ENCODE results near the gene BEST2.

BEST2 gene

GRCh38 chr19:12737835-12738351, 13.7 kb upstream of the BEST2 start:
- peak overlapping the region; percentile 96 for H3K27ac ChIP-seq
- DNase-seq (ENCODE audit: low spot score), result no peak
- no peak for TF ChIP-seq CTCF (conservative IDR thresholded peaks at IDR 0.05; ENCODE audit: low read depth)
- CTCF ChIA-PET, result interaction anchor here (1.1 to 1.9 kb wide), 2 partner anchors 20 to 22 kb away, joined by 3 to 5 read pairs; no protein-coding TSS in a partner anchor
- POLR2A ChIA-PET (ENCODE audit: low non-redundant PET), result no interaction called here

- ChIA-PET POLR2A (ENCODE audit: low non-redundant PET) (no interaction called here), CTCF (interaction anchor here (0.5 to 1.6 kb wide), 3 partner anchors 12 to 118 kb away, joined by 3 to 6 read pairs (median 3); no protein-coding TSS in a partner anchor)
- TF ChIP-seq CTCF (conservative IDR thresholded peaks at IDR 0.05; ENCODE audit: low read depth), result no peak
- peak overlapping the region; percentile 39 for H3K27ac ChIP-seq
- no peak for DNase-seq (ENCODE audit: low spot score)
Measured at GRCh38 chr19:12745166-12745897, 6.3 kb upstream of the BEST2 start.

- TF ChIP-seq CTCF (conservative IDR thresholded peaks at IDR 0.05; ENCODE audit: low read depth), result no peak
- POLR2A ChIA-PET (ENCODE audit: low non-redundant PET), result no interaction called here
- CTCF ChIA-PET, result interaction anchor here (1.2 to 2.0 kb wide), 2 partner anchors 9 kb away, joined by 5 to 11 read pairs; no protein-coding TSS in a partner anchor
- peak overlapping the region; percentile 85 for H3K27ac ChIP-seq
- DNase-seq (ENCODE audit: low spot score), result no peak
Measured at GRCh38 chr19:12748489-12748888, 3.1 kb upstream of the BEST2 start.

- ChIA-PET CTCF (interaction anchor here (1.1 to 1.3 kb wide), 2 partner anchors 11 to 98 kb away, joined by 4 to 10 read pairs; no protein-coding TSS in a partner anchor), POLR2A (ENCODE audit: low non-redundant PET) (no interaction called here)
- TF ChIP-seq CTCF (conservative IDR thresholded peaks at IDR 0.05; ENCODE audit: low read depth), result no peak
- H3K27ac ChIP-seq, result peak overlapping the region; percentile 85
- no peak for DNase-seq (ENCODE audit: low spot score)
Measured at GRCh38 chr19:12749938-12750521, 1.6 kb upstream of the BEST2 start.

GRCh38 chr19:12750851-12751250, 740 bp upstream of the BEST2 start:
- no peak for TF ChIP-seq CTCF (conservative IDR thresholded peaks at IDR 0.05; ENCODE audit: low read depth)
- DNase-seq (ENCODE audit: low spot score), result no peak
- ChIA-PET CTCF (no interaction called here), POLR2A (ENCODE audit: low non-redundant PET) (no interaction called here)
- H3K27ac ChIP-seq, result peak overlapping the region; percentile 85

- CTCF ChIA-PET, result interaction anchor here (0.6 to 1.4 kb wide), 4 partner anchors 8 to 96 kb away, joined by 3 to 5 read pairs (median 4); no protein-coding TSS in a partner anchor
- POLR2A ChIA-PET (ENCODE audit: low non-redundant PET), result no interaction called here
- TF ChIP-seq CTCF (conservative IDR thresholded peaks at IDR 0.05; ENCODE audit: low read depth), result no peak
- no peak for DNase-seq (ENCODE audit: low spot score)
- H3K27ac ChIP-seq, result peak overlapping the region; percentile 85
Measured at GRCh38 chr19:12752056-12752781, 628 bp downstream of the BEST2 start.

Data from RWPE1 (cell line).